Stimulated activated CD4-positive, alpha-beta T cell treated with anti-CD3 and anti-CD28 coated beads, Interleukin-1b, Interleukin-23, amount 100 ng/mL, for 24 hours (primary cell): ENCODE measurements around the gene NT5DC4.
A peak's percentile ranks its signal among the peaks of the same experiment; 100 is the strongest.

Experiments
- DNase-seq, 4 experiments: peaks; one replicate each; pipeline ENCODE4 v3.0.0-alpha.2; 2020; ENCODE audit warnings: low read depth in 4 of 4, low spot score in 1 of 4

Gene NT5DC4

DNA sequence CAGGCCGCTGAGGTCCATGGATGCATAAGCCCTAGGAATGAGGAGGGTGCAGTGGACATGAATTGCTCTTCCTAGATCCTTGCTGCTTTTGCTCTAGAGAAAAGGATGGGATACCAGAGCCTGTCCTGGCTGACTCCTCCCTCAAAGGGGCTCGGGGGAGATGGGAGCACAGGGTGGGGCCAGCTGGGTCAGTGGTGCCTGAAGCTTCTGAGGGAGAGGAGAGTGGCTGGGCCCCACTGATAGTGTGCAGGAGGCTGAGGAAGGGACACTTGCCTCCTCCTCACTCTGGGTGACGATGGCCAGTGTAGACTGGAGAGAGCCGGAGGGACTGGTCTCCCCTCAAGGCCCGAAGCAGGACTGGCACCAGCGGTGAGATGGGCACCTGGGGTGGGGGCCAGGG lies at the start of gene NT5DC4:
Gene NT5DC4, plus strand, starts transcription at position 236 of the 400 bp plus-strand sequence. Its CDS starts 60 bp downstream, at position 296.
- DNase-seq: no peak

DNA sequence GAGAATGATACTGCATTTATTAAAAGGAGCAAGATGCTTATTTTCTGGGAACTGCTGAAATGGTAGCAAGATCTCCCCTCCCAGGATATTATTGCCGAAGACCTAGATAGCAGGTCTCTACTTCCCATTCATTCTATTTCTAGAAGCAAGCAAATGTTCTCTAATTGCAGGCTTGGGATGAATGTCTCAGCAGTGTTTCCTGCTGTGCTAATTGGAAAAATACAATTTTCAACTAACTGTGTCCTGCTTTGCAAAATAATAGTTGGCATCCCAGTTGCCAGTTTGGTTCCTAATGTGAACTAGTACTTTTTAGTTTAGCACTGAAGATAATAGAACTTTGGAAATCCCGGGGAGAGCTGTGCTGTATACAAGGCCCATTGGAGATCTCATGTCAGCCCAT lies 49.0 kb upstream of the NT5DC4 start:
- no peak for DNase-seq

DNA sequence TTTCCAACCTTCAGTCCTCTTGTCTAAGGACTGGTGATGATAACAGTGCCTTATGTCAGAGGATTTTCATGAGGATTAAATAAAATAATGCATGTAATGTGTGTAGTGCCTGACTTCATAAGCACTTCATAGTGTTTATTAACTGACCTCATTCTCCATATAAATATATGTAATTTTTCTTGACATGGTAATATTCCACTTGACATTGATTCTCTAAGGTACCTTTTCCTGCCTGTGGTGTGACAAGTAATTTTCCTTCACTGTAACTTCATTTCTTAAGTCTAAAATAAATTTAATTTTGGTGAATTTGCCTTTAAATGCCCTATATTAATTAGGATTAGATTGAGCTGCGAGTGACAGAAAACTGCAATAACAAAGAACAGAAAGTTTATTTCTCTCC lies 47.8 kb upstream of the NT5DC4 start:
- no peak for DNase-seq

DNA sequence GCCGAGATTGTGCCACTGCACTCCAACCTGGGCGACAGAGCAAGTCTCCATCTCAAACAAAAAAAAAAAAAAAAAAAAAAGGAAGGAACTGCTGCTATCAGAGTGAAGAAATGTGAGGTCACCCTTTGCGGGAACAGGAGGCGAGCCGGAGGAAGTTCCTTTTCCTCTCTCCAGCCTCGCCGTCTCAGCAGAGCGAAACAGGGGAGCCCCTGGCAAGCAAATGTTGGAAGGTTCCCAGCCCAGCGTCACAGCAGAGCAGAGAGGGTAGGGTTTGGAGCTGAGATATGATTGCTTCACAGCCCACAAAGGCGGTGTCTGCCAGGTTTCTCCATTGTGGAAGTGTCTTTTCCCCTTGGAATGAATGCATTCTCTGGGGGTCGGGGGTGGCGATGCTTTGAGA lies 46.6 kb upstream of the NT5DC4 start:
- DNase-seq: no peak

DNA sequence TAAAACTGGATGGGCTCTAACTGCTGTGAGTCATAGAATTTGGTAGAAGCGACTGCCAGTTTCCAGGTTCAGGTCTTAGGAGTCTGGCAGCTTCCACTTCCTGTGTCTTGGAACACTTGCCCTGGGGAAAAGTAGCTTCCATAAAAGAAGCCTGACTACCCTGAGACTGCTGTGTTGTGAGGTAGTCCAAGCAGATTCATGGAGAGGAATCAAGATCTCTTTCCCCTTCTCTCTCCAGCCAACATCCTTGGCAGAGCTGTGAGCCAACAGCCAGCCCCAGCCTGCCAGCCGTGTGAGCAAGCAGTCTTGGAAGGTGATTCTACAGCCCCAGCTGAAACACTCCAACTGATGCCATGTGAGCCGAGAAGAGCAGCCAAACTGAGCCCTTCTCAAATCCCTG lies 41.3 kb upstream of the NT5DC4 start:
- DNase-seq: no peak

DNA sequence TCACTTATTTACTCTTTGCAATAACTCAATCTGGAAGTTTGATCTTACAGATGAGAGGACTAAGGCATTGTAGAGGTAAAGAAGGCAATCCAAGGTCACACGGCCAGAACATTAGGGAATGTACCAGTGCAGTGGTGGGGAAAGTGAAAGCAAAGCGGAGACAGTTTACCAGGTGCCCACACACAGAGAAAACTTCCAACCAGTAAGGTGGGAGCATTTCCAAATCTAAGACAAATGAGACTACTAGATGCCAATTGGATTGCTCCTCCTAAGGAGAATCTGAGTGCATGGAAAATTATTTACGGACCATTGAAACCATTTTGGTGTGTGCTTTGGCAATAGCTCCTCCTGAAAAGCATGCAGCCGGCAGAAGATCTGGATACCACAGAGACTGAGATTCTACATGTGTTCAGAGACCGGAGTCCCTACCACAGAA lies 40.1 kb upstream of the NT5DC4 start:
- no peak for DNase-seq

DNA sequence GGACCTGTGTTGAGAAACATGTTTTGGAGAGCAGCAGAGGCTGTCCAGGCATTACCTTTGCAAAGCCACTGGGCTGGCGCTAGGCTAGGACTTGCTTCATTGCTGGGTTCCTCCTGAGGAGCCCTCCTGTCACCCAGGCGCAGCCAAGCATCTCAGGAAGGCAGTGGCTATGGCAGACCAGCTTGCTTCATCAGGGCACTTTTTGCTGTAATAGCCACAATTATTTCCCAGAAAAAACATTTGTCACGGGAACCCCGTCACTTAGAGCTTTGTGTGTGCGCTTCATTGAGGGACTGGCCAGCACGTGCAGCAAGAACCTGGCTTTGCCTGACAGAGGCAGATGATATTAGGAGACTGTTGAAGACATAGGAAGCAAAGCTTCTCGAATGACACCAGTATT lies 38.7 kb upstream of the NT5DC4 start:
- no peak for DNase-seq

DNA sequence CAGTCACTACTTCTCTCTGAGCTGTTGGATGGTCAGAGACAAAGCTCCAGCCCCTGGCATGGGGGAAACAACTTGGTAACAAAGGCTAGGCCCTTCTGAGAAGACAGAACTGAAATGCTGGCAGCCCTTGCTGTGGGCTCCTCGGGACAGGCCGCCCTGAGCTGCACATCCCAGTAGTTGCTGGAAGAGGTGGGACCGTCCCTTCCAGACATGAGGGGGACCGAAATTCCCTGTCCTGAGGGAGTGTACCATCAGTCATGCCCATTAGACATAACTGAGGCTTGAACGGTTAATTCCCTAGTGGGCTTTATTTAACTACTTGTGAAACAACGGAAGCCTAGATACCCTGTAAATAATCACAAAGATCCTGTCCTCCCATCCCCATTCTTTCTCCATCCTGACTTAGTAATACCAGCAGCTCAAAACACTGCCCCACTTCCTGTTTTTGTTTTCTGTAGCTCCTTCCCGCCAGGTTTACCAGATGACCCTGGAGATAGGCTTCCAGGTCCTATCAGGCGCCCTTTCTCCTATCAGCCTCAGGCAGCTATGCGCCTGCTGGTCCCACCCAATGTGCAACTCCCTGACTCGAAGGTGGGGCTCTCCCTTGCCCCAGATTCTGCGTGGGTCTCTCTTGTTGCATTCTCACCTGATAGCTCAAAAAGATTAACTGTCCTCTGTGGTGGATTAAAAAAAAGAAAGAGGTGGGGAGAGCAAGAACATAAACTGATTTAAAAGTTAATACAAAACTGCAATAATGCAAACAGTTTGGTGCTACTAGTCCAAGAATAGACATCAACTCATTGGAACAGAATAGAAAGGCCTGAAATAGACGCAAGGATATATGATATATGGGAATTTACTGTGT lies 37.0 kb upstream of the NT5DC4 start:
- DNase-seq: no peak

DNA sequence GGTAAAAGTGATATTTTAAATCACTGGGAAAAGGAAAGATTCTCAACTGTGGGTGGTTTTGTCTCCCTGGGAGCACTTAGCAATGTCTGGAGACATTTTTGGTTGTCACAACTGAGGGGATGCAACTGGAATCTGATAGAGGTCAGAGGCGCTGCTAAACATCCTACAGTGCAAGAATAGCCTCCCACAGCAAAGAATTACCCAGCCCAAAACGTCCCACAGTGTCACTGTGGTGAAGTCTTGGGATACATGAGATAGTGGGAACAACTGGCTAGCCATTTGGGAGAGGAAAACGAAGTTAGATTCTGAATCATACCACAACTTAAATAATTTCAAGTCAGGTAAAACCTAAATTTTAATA lies 36.4 kb upstream of the NT5DC4 start:
- no peak for DNase-seq

DNA sequence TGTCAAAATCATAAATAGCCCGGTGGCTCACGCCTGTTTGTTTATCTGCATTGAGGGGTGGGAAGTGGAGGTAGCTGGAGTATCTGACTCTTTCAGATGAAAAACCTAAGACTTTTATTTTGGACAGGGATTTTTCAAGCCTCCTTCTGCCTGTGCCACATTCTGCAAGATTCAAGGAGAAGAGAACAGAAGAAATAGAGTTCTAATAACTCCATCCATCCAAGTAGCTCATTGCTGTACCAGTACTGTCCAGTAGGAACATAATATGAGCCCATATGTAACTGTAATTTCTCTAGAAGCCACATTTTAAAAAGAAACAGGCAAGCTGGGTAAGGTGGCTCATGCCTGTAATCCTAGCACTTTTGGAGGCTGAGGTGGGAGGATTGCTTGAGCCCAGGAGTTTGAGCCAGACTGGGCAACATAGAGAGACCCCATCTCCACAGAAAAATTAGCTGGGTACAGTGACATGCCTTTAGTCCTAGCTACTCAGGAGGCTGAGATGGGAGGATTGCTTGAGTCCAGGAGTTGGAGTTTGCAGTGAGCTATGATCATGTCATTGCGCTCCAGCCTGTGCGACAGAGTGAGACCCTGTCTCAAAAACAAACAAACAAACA lies 35.4 kb upstream of the NT5DC4 start:
- DNase-seq: no peak

DNA sequence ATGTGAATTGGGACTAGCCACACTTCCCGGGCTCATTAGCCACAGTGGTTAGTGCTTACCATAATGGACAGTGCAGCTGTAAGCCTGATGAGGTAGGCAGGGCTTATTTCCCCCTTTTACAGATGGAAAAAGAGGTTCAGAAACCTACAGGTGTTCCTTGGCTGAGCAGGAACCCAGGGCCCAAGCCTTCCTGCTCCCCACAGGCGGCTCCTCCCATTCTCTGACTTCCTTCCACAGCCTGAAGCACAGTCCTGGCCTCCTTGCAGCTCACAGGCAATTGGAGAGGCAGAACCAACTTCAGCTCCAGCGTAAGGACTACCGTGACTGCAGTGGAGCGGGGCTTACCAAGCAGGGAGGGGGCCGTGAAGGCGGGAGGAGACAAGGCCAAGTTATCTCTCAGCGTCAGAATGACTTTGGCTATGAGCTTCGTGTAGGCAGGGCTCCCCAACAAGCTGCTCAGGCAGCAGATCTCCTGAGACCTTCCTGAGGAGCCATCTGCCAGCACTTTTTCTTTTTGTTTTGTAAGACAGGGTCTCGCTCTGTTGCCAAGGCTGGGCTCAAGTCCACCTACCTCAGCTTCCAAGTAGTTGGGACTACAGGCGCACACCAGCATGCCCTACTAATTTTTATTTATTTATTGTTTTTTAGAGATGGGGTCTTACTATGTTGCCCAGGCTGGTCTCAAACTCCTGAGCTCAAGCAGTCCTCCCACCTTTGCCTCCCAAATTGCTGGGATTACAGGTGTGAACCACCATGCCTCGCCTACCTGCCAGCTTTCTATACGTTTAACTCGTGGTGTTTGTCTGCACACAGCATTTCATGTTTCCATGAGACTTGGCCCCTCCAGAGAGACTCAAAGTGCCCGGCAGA lies 34.2 kb upstream of the NT5DC4 start:
- DNase-seq: no peak

DNA sequence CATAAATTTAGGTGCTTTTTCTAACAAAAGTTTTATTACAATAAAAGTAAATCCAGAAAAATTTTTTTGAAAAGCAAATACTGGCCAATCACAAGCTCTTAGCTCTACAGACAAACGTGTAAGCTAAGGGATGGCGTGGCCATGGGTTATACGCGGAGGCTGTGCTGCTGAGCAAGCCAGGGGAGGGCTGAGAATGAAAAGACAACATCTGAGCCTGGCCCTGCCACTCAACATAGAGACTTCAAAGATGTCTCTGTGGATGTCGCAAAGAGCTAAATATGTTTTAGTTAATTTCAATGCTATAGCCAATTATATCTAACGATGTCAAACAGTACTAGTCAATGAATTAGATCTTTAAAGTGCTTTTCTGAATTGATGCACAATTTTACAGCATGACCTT lies 33.3 kb upstream of the NT5DC4 start:
- DNase-seq: no peak

DNA sequence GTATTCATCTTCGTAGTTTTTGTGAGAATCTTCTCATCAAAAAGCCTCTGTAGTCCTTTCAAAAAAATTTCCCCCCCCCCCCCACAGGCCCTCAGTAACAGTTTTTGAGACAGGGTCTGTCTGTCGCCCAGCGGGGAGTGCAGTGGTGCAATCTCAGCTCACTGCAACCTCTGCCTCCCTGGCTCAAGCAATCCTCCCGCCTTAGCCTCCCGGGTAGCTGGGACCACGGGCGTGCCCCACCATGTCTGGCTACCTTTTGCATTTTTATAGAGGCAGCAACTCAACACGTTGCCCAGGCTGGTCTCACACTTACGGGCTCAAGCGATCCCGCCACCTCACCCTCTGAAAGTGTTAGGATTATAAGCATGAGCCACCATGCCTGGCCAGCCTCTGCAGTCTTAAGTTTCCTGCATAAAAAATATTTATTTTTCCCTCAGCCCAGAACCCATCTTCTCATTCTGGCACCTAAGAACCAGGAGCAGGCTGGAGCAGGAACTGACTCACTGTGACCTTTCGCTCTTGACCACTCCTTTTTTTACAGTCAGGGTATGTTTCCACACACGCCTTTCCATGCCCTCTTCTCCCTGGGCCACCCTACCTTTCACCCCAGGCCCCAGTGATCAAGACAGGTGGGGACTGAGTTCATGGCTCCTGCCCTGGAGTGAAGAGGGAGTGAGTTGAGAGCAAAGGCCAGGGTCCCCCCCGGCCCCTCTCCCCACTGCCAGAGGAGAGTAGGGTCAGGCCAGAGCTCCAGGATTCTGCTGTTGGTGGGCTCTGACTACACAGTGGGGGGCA lies 32.5 kb upstream of the NT5DC4 start:
- no peak for DNase-seq

DNA sequence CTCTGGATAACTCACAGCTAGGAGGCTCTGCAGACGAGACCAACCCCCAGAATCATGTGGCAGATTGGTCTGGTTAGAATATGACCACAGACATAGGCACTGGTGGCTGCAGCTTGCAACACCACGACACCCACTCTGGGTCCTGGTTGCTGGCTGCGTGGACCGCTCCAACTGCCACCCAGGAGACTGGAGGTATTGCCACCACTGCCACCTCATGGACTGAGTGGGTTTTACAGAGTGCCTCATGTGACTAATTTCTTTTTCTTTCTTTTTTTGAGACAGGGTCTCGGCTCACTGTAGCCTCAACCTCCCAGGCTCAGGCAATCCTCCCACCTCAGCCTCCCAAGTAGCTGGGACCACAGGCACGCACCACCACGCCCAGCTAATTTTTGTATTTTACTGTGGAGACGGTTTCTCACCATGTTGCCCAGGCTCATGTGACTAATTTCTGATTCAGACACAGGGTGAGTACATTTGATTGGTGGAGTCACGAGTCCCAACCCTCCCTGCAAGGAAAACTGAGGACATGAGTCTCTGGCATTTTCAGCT lies 29.9 kb upstream of the NT5DC4 start:
- DNase-seq: peak; percentile 22 to 34 (median 29)

DNA sequence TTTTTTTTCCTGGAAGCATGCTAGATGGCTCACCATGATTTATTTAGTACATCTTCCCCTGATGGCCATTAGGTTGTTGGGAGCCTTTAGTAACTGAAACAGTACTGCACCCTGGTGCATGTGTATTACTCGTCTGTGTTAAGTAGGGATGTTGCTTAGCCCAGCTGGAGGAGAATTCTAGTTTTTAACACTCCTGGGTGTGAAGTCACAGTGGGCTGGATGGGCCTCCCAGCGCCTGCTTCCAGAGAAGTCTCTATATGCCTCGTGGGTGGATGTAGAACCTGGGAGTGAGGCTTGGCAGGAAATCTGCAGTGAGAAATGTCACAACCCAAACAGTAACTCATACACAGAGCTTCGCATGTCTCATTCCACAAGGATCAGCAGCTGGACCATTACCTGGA lies 28.9 kb upstream of the NT5DC4 start:
- DNase-seq: no peak

DNA sequence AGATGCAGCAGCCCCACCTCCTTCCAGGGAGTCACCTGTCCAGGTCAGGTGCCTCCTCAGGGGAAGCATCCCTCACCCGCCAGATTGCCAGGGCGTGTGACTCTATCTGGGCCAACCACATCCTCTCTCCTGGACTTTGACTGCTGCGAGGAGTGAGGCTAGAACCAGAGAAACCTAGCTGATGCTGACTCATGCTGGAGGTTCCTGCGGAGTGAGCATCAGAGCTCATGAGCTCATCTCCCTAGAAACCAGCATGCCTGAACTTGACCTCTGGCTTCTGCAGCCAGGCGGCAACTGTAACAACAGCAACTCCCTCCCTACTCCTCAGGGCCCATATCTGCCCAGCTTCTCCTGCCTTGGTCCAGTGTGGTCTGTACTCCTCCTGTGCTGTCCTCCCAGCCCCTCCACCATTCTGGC lies 28.3 kb upstream of the NT5DC4 start:
- peak in 2 of 4 experiments; percentile 20 to 43 for DNase-seq

DNA sequence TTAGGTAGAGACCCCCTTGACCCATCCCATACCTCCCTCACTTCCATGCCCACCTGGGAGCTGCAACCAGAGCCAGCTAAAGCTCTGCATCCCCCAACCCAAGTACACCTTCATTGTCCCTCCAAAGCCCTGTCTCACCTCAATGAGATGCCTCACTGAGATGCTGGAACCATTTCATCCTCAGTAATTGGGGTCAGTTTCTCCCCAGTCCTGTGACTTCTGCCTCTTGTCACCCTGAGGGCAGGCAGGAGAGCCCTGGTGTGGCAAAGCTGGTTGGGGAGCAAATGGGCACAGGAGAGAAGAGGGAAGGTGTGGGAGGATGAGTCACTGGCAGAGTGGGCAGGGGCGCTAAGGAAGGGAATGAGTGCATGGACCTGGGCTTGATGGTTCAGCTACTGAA lies 27.9 kb upstream of the NT5DC4 start:
- DNase-seq: peak in 1 of 4 experiments; percentile 30

DNA sequence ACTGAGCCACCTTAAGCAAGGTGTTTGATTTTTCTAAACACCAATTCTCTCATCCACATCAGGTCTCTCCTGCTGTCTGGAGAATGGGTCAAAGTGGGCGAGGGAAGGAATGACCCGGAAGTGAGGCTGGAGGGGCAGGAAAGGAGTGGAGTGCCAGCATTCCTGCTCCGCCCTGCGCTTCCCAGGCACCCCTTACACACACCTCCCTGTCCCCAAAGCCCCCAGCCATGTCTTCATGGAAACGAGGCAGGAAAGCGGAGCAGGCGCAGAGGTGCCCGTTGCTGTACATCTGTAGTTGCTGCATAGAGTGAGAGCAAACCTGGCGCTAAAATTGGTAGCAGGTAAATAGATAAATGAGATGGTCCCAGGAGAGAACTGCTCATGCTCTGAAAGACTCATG lies 27.2 kb upstream of the NT5DC4 start:
- no peak for DNase-seq

DNA sequence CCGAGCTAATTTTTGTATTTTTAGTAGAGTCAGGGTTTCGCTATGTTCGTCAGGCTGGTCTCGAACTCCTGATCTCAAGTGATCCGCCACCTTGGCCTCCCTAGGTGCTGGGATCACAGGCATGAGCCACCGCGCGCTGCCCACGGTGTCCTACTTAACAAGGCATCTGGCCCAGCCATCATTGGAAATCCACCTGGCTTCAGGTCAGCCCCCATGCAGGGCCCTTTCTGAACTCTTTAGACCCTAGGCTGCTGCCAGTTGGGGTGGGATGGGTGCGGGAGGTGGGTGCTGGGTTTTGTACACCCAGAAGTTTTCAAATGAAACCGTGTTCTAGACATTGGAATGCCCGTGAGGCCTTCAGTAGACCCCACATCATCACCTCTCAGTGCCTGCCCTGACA lies 26.6 kb upstream of the NT5DC4 start:
- no peak for DNase-seq

DNA sequence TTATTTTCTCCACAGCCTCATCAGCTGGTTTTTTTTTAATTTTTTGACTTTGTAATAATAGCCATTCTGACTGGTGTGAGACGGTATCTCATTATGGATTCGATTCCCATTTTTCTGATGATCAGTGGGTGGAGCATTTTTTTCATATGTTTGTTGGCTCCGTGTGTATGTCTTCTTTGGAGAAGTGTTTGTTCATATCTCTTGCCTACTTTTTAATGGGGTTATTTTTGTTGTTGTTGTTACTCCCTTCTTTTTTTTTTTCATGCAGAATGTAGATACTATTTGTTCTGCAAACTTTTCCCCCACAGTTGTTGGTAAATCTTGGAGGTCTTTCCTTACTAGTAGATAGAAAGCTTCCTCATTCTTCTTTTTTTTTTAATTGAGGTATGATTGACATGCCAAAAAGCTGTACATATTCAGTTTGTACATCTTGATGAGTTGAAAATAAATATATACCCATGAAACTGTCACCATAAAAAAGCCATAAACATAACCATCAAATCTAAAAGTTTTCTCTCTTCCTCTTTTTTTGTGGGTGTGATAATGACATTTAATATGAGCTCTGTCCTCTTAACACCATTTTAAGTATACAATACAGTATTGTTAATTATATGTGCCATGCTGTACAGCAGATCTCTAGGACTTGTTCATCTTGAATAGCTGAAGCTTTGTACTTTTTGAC lies 21.8 kb upstream of the NT5DC4 start:
- DNase-seq: no peak
